Posterior cingulate gyrus (tissue), 11 donors: ENCODE measurements around the gene KLHL29.
A peak's percentile ranks its signal among the peaks of the same experiment; 100 is the strongest.

Source experiments
- DNase-seq, 10 donors: peaks; one replicate each; pipeline versions ENCODE4 v3.0.0 to v3.0.0-alpha.2; 2020 to 2021; ENCODE audit warnings: mixed read lengths in 3 of 10
- intact Hi-C: fragments of 100-400 bp; cut with DNase I; formaldehyde crosslinking; loops from one replicate; pipeline ENCODE4 v1.15.1; 2023

Gene KLHL29

DNA sequence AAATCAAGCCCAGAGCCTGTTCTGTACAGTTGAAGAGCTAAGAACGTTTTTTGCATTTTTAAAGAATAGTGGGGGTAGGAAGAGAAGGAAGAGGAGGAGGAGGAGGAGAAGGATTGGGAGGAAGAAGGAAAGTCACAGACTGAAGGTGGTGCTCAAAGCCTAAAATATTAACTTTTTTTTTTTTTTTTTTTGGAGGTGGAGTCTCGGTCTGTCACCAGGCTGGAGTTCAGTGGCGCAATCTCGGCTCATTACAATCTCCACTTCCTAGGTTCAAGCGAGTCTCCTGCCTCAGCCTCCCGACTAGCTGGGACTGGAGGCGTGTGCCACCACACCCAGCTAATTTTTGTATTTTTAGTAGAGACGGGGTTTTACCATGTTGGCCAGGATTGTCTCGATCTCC, 18.3 kb upstream of the KLHL29 start:
- intact Hi-C loops, result no loop called here
- no peak for DNase-seq

DNA sequence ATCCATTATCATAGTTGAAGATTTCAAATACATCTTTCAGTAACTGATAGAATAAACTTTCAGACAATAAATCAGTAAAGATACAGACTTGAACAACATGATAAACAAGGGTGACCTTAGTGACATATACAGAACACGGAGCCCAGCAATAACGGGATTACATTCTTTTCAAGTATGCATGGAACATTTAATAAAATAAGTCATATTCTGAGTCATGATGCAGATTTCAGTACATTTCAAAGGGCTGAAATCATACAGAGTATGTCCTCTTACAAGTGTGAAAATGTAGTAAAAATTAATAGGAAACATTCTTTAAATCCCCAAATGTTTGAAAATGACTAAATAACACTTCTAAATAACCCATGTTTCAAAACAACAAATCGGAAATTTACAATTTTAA, 17.2 kb upstream of the KLHL29 start:
- DNase-seq, result no peak
- intact Hi-C loops, result no loop called here

DNA sequence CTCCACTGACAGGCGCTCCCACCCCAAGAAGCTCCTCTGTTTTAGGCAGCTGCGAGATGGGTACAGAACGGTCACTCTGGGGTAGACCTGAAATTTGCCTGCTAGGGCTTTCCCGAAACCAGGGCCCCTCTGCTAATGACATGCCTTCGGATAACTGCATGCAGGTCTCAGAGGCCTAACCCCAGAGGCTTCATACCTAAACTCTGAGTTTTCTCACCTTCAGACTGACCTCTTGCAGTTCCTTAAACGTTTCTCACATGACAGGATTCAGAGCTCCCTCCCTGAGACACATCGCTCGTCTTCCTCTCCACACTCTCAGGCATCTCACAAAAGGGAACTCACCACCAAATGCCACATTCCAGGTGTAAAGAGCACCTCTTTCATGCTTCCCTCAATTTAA, 11.3 kb upstream of the KLHL29 start:
- intact Hi-C loops, result no loop called here
- no peak for DNase-seq

DNA sequence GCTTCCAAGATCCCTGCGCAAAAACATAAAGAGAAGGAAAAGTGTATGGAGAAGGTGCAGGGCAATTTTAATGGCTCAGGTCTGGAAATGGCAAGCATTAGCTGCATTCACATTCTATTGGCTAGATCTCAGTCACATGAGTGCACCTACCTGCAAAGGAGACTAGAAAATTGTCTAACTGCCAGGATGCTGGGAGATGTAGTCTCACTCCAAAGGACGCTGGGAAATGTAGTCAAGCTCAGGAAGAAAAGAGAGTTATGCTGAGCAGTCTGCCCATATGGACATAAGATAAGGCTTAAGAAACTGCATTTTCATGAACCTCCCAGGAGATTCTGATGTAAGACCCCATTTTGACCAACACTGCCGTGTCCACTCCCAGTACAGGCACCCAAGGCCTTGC, 9.5 kb upstream of the KLHL29 start:
- no peak for DNase-seq
- intact Hi-C loops, result no loop called here

DNA sequence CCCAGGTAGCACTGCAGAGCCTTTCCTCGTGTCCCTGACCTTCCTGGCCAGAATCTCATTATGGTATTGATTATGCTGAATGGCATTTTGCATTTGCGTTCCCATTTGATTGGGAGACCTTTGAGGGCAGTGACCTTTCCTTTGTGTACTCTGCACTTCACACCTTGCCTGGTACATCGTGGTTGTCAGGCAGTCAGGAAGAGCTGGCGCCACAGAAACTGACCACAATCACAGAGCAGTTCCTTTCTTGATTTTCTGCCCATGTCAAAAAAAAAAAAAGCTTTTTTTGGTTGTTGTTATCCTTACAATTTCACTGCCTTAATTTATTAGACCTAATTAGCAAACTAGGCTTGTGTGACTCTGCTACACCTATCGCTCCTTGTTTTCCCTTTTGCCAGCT, 8.9 kb upstream of the KLHL29 start:
- intact Hi-C loops, result no loop called here

DNA sequence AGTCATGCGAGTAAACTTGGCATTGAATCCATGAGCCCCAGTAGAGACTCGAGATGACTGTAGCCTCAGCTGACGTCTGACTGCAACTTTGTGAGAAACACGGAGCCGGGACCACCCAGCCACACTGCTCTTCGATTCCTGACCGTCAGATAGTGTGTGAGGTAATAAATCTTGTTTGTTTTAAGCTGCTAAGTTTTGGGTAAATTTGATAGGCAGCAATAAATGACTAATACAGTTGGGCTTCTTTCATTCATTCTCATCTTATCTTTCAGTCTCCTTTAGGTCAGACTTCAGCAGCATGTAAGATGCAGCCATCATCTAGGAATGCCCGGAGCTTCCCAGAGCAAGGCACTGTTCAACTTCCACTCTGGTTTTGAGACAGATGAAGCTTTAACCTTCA, 8.0 kb upstream of the KLHL29 start:
- DNase-seq, result no peak
- intact Hi-C loops, result no loop called here

More for the DNA sequence above, 8.9 kb upstream of the KLHL29 start:
- DNase-seq, result no peak

DNA sequence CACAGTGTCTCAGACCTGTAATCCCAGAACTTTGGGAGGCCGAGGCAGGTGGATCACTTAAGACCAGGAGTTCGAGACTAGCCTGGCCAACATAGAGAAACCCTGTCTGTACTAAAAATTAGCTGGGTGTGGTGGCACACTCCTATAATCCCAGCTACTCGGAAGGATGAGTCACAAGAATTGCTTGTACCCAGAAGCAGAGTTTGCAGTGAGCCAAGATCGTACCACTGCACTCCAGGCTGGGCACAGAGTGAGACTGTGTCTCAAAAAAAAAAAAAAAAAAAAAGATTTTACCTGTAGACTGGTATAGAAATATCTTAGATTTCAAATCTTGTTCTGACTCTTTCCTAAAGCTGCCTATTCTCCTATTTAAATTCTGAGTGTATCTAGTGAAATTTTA, 7.2 kb upstream of the KLHL29 start:
- no peak for DNase-seq
- intact Hi-C loops, result no loop called here

DNA sequence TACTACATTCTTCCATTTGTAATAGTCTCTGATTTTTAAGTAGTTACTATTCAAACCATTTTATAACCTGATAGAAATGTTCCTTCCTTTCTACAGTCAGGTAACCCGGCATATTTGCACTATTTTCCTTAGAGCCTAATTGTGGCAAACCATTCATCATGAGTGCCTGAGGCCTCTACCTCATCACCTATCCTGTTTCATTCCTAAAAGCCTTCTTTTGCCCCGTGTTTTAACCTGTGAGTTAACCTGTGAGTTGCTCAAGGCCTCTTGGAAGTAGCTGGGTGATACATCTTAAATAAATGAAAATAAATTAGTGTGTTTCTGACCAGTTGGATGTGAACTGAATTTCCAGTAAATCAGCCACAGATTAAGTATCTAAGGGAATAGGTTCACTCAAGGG, 6.5 kb upstream of the KLHL29 start:
- no peak for DNase-seq
- intact Hi-C loops, result no loop called here

DNA sequence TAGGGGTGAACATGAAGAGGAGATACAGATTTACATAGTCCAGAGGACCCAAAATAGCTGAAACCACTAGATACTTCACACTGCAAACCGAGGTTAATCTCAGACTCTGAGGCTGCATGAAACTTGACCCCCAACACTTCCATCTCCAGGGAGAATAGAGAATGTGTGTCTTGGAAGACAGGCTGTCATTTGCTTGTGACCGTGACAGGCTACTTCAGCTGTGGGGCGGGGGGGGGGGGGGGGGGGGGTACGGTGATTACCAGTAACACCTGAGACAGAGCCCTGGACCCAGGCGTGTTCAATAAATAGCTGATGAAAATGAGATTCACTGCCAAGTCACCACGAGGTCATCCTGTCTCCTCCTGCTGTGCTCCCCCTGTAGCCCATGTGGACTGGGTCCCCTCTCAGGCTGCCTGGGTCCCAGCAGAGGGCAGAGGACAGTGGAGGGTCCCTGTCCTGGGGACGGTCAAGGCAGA, 5.7 kb upstream of the KLHL29 start:
- no peak for DNase-seq
- intact Hi-C loops, result no loop called here

DNA sequence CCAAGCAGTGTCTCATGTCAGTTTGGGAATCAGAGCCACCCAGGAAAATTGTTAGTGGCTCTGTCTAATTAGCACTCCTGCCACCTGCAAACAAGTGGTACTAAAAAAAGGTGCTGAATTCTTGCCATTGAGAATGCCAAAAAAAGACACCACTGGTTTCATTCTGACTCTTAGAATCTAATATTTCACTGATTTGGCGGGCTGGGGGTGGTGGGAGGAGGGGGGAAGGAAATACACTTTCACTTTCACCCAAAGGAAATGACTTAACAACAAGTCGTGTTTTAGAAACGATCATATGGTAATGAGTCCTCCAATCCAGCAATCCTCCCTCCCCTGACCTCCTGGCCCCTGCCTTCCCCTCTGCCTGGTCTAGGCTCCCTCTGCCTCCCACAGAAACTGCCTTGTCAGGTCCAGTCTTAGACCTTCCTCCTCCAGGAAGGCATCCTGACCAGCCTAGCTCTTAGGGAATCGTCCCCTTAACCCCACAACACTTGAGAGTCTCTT, 4.4 kb upstream of the KLHL29 start:
- DNase-seq, result no peak
- intact Hi-C loops, result no loop called here

DNA sequence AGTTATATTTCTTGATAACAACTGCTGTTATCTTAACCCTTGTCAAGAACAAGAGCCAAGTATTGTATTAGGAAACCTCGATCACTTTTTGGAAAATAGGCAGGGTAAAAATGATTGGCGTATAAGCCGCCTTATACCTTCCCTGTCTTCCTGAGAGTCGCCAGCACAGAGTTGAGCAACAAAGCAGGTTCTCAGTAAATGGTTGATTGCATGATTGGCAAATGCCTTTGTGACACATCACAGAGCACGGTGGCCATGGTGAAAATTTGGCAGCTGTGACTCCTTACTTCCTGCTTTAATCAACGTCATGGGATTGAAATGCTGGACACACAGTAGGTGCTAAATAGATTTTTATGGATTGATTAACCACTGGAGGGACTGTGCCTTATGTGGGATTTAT, 3.9 kb upstream of the KLHL29 start:
- no peak for DNase-seq
- intact Hi-C loops, result no loop called here

DNA sequence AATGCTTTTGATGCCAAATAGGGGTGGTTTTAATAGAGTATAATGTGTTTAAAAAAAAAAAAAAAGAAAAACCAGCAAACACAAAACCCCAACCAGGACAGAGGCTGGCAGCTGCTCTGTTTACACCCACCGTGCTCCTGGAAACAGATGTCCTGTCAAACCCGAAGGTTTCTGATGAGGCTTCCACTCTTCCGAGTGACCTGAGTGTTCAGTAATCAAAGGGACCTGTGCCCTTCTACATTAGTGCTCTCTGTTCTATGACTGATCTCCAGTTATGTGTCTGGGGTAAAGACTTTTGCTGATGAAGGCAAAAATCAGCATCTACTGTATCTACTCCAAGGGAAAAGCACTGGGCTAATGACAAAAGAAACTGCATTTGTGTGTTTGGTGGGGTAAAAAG, 3.5 kb upstream of the KLHL29 start:
- no peak for DNase-seq
- intact Hi-C loops, result no loop called here

DNA sequence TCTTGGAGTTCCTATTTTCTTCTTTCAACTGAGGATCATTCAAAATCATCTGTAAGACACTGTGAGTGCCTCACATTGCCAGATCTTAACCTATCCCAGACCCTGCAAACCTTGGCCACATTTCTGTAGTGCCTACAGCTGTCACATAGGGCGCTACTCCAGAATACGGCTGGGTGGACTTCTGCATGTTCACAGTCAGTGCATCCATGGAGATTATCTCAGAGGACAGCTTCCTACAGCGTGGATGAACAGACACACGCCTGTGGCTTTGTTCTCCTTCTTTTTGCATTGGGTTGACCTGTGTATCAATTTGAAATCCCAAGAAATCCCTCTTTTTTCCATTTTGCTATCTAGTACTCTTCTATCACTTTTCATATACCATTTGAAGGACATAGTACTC, 1.9 kb upstream of the KLHL29 start:
- DNase-seq, result no peak
- intact Hi-C loops, result no loop called here

DNA sequence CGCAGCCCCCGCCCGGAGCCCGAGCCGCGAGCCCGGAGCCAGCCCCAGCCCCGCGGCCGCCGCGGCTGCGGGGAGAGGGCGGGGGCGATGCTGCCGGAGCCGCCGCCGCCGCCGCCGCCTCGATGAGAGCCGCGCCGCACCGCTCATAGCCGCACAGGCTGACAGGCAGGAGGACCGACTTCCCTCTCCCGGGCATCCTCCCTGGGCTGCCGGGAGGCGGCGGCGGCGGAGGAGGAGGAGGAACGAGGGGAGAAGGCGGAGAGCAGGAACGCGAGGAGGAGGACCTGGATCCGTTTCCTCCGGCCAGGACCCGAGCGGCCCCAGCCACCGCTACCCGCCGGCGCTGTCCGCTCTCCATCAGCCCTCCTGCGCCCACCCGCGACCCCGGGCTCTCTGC, 370 bp downstream of the KLHL29 start:
- peak in 7 of 10 donors; percentile 23 to 90 (median 32) for DNase-seq
- intact Hi-C loops, result no loop called here

DNA sequence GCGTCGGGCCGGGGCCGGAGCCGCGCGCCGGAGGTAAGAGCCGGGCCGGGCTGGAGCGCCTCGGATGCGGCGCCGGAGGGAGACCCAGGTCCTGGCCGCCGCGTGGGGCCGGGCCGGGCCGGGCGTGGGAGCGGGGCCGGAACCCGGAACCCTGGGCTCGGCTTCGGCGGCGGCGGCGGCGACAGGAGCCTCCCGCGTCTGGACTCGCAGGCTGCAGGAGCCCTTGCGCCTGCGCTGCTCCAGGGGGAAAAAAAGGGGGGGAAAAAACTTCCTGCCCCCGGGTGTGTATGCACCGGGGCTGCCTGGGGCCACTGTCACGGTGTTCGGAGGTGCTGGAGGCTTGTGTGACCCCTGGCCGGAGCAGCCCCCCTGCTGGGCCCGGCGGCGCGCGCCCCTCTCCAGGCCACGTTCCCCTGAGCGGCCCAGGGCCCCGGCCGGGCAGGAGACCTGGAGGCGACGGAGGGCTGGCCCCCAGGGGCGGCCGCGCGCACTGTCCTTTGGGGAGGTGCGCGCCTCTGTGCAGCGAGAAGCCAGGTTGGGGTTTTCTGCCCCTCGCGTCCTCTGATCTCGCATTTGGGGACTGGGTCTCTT, 864 bp downstream of the KLHL29 start:
- DNase-seq, result peak in 4 of 10 donors; percentile 13 to 89 (median 48)
- intact Hi-C loops, result no loop called here

DNA sequence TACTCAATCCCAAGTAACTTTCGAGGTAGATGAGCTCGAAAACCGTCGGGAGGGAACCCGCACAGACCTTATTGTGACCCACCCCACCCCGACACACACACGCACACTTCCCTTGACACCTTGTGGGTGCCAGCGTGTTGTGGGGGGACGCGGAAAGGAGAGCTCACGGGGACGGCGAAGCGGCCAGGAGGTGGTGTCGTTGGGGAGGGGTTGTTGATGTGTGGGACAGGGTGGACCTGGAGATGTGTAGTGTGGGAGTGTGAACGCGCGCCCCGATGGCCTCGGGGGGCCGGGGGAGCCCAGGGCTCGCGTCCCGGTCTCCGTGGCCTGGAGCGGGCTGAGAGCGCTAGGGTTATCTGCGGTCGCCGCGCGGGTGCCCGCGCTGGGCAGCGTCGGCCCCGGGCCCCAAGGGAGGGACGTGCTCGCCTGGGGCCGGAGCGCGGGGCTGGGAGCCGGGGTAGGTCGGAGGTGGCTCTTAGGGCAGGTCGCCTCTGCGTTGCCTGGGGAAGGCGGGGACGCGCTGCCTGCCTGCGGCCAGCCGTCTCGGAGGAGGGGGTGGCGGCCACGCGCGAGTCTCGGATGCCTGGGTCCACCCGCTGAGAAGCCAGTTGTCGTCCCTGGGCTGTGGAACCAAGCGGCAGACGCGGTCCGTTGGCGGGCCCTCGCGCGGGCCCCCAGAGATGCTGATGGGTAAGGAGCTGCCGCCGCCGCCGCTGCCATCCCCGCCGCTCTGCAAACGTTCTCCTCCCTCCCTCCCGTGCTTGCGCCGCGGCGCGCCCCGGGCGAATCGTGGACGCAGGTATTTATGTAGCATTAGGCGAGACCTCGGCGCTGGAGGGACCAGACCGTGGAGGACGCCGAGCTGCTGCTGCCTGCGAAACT, 1.6 kb downstream of the KLHL29 start:
- peak in 9 of 10 donors; percentile 22 to 89 (median 51) for DNase-seq
- intact Hi-C loops, result no loop called here

DNA sequence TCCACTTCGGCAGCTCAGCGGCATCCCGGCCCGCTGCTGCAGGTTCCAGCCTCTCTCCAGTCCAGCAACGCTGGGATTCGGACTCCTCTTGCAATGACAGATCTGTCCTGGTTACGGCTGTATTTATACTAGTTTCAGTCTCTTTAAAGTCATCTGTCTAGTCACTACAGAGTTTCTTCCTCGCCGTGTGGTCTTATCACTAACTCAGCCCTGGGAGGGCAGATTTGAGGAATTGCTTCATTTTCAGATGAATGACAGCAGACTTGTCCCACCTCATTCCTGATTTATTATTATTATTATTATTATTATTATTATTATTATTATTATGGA, 2.2 kb downstream of the KLHL29 start:
- intact Hi-C loops, result no loop called here
- DNase-seq, result no peak

DNA sequence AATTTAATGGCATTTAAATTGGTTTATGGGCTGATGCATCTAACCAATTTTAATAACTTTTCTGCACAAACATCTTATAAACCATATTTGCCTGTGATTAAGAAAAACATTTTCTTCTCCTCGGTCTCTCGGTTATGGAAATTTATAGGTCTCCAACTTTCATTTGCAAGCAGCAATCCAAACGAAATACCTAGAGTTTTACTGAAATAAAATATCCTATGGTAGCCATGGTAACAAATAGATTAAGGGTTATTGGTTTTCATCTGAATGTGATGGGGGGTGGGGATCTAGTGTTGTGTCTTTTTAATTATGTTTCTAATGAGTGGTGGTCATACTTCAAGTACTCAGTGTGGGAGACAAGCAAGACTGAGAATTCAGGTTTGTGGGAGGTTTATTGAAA, 2.9 kb downstream of the KLHL29 start:
- intact Hi-C loops, result no loop called here
- DNase-seq, result no peak

DNA sequence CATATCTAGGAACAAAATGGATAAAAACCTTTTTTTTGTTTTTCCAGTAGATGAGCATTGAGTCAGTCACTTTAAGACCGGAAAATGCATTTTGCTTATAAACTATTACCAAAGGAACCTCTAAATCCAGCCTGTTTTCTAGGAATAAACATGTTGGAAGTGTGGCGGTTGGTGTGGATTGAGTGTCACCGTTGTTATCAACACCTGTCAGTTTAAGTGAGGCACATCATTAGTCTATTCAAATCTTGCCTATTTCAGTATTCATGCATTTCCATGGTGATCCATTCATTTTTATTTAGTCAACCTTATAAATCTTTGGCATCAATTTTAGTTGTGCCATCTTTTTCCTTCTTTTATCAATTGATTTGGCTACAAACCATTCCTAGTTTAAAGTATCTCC, 3.3 kb downstream of the KLHL29 start:
- intact Hi-C loops, result no loop called here
- no peak for DNase-seq

DNA sequence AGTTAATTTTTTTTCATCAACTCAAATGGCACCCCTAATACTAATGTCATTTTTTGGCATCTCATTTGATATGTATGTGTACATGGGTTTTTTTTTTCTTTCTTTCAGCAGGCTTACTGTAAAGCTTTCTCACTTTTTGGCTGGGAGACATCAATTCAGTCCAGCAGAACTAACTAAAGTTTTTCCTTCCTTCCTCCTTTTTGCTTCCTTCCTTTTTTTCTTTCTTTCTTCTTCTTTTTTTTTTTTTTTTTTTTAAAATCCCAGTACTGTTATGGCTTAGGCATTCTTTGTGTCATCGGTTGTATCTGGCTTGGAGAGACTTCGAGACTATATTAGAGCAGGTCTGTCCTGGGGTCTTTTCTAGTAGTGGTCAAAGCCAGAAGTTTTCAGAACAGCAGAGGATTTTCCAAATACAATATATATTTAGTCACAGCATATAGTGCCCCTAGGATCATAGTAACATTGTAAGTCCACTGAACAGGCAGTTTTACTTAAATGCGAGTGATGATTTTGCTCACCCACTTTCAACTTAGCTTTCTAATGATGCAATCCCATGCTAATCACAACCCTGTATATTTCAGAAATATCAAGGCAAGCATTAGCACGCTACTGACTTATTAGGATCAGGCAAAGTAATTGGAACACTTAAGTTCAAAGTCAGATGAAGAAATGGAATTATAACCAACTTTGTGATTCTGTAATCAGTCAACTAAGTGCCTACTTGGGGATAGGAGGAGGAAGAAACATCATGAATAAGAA, 4.0 kb downstream of the KLHL29 start:
- intact Hi-C loops, result no loop called here

DNA sequence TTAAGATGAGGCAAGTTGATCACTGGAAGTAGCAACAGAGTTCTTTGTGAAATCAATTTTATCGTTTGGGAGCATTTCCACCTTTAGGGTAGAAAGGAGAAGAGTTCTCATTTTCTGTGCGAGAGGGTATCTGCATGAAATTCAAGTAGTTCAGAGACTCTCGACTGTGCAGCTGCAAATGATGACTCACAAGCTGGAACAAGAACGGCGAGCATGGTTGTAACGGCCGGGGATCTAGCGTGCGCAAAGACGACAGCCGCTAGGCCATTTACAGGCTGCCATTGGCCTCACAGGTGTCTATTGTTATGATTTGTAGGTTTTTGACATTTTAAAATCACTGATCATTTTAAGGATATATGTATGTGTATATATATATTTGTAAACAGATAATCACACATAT, 5.2 kb downstream of the KLHL29 start:
- peak in 7 of 10 donors; percentile 33 to 91 (median 60) for DNase-seq
- intact Hi-C loops, result no loop called here

More for the DNA sequence above, 4.0 kb downstream of the KLHL29 start:
- DNase-seq, result no peak
